AG08396 (cell line): ENCODE measurements around the gene TMEM114.
A peak's percentile ranks its signal among the peaks of the same experiment; 100 is the strongest.
"Not testable (repeated sequence)": the region's sequence is repeated elsewhere in the genome, so short reads cannot be mapped to it uniquely, and the experiment has no call there.

Experiments used
- DNase-seq: peaks from one replicate; pipeline ENCODE4 v3.0.0; 2012; ENCODE audit warnings: low spot score, mixed read lengths

TMEM114 gene

GRCh38 chr16:8572919-8573724 is 17.2 kb downstream of the TMEM114 start:
- DNase-seq, result peak; percentile 54

- DNase-seq, result no peak
Measured at GRCh38 chr16:8572063-8572918, 18.0 kb downstream of the TMEM114 start.

GRCh38 chr16:8571061-8571596 is 19.2 kb downstream of the TMEM114 start:
- DNase-seq, result peak; percentile 51

- not testable (repeated sequence) for DNase-seq
Measured at GRCh38 chr16:8570393-8570792, 19.9 kb downstream of the TMEM114 start.

GRCh38 chr16:8569650-8570346 is 20.5 kb downstream of the TMEM114 start:
- DNase-seq, result no peak

GRCh38 chr16:8568231-8568617 is 22.1 kb downstream of the TMEM114 start:
- no peak for DNase-seq

- DNase-seq, result peak; percentile 82
Measured at GRCh38 chr16:8567355-8568230, 22.7 kb downstream of the TMEM114 start.

GRCh38 chr16:8565498-8565897 is 24.8 kb downstream of the TMEM114 start:
- no peak for DNase-seq

GRCh38 chr16:8564934-8565345 is 25.4 kb downstream of the TMEM114 start:
- no peak for DNase-seq

GRCh38 chr16:8563944-8564540 is 26.3 kb downstream of the TMEM114 start:
- not testable (repeated sequence) for DNase-seq

GRCh38 chr16:8561496-8561895 is 28.8 kb downstream of the TMEM114 start:
- DNase-seq, result no peak

GRCh38 chr16:8555400-8555799 is 34.9 kb downstream of the TMEM114 start:
- no peak for DNase-seq

- no peak for DNase-seq
Measured at GRCh38 chr16:8554881-8555280, 35.4 kb downstream of the TMEM114 start.

- no peak for DNase-seq
Measured at GRCh38 chr16:8554022-8554421, 36.3 kb downstream of the TMEM114 start.

GRCh38 chr16:8552487-8553221 is 37.7 kb downstream of the TMEM114 start:
- no peak for DNase-seq

- DNase-seq, result no peak
Measured at GRCh38 chr16:8551388-8552332, 38.7 kb downstream of the TMEM114 start.

GRCh38 chr16:8550728-8551387 is 39.5 kb downstream of the TMEM114 start:
- no peak for DNase-seq

GRCh38 chr16:8549843-8550412 is 40.4 kb downstream of the TMEM114 start:
- DNase-seq, result no peak
